ENCODE data around the gene IPMK. TPM values are rescaled to one million over a fixed set of nuclear protein-coding genes. Genes with fewer than 3 reads are reported as not detected.

The IPMK gene
- total RNA-seq, 1 experiment from 2014 or later = 10.9 TPM

DNA sequence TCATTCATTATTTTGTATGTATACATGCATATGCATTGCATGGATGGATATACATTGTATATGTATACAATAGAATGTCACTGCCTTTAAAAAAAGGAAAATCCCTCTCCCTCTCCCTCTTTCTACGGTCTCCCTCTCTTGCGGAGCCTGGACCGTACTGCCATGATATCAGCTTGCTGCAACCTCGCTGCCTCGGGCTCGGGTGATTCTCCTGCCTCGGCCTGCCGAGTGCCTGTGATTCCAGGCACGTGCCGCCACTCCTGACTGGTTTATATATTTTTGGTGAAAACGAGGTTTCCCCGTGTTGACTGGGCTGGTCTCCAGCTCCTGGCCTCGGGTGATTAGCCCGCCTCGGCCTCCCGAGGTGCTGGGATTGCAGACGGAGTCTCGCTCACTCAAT lies 24.4 kb downstream of the IPMK start (continued):
- TF ChIP-seq, protein P1, sequence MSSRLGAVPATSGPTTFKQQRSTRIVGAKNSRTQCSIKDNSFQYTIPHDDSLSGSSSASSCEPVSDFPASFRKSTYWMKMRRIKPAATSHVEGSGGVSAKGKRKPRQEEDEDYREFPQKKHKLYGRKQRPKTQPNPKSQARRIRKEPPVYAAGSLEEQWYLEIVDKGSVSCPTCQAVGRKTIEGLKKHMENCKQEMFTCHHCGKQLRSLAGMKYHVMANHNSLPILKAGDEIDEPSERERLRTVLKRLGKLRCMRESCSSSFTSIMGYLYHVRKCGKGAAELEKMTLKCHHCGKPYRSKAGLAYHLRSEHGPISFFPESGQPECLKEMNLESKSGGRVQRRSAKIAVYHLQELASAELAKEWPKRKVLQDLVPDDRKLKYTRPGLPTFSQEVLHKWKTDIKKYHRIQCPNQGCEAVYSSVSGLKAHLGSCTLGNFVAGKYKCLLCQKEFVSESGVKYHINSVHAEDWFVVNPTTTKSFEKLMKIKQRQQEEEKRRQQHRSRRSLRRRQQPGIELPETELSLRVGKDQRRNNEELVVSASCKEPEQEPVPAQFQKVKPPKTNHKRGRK (CRISPR knock-in tag; IDR thresholded peaks at IDR 0.05; ENCODE audit: borderline replicate concordance) = no peak
- TF ChIP-seq ZNF232 (CRISPR knock-in tag; IDR thresholded peaks at IDR 0.05) (no peak), MYBL2 (CRISPR knock-in tag; IDR thresholded peaks at IDR 0.05) (no peak), GABPB1 (CRISPR knock-in tag; IDR thresholded peaks at IDR 0.05) (no peak), ATF1 (CRISPR knock-in tag; IDR thresholded peaks at IDR 0.05) (no peak)
- TF ChIP-seq, protein P2, sequence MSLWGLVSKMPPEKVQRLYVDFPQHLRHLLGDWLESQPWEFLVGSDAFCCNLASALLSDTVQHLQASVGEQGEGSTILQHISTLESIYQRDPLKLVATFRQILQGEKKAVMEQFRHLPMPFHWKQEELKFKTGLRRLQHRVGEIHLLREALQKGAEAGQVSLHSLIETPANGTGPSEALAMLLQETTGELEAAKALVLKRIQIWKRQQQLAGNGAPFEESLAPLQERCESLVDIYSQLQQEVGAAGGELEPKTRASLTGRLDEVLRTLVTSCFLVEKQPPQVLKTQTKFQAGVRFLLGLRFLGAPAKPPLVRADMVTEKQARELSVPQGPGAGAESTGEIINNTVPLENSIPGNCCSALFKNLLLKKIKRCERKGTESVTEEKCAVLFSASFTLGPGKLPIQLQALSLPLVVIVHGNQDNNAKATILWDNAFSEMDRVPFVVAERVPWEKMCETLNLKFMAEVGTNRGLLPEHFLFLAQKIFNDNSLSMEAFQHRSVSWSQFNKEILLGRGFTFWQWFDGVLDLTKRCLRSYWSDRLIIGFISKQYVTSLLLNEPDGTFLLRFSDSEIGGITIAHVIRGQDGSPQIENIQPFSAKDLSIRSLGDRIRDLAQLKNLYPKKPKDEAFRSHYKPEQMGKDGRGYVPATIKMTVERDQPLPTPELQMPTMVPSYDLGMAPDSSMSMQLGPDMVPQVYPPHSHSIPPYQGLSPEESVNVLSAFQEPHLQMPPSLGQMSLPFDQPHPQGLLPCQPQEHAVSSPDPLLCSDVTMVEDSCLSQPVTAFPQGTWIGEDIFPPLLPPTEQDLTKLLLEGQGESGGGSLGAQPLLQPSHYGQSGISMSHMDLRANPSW (CRISPR knock-in tag; conservative IDR thresholded peaks at IDR 0.05; ENCODE audit: low read depth) = no peak

DNA sequence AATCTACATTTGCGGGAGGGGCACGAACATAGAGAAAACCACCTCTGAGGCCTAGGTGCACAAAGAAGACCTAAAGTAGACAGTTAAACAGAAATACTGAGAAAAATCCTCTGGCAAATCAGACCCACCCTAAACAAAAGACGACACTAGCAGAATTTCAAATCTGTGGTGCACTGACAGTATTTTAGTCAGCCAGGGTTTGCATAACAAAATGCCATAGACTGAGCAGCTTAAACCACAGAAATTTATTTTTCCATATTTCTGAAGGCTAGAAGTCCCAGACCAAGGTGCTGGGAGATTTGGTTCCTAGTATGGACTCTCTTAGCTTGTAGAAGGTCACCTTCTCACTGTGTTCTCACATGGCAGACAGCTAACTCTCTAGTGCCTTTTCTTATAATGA lies 26.3 kb downstream of the IPMK start:
- Mint-ChIP-seq H3K36me3 (peaks cover 34% of the 10 kb centered on the region), H3K4me1 (peaks cover 27% of the 10 kb centered on the region), H3K9me3 (peaks cover 18% of the 10 kb centered on the region), H3K27ac (no peak overlapping the region), H3K27me3 (ENCODE audit: low read depth) (no peaks in the 10 kb centered on the region), H3K4me3 (no peak overlapping the region)
- no peak for DNase-seq (ENCODE audit: low spot score)
- POLR2A ChIA-PET = no interaction called here
- no peak for ATAC-seq
- CTCF ChIA-PET = no interaction called here
- TF ChIP-seq ETV6 (CRISPR knock-in tag; IDR thresholded peaks at IDR 0.05) = no peak
- no peak for TF ChIP-seq FOXJ3 (CRISPR knock-in tag; IDR thresholded peaks at IDR 0.05; ENCODE audit: borderline replicate concordance)
- TF ChIP-seq, protein P3, sequence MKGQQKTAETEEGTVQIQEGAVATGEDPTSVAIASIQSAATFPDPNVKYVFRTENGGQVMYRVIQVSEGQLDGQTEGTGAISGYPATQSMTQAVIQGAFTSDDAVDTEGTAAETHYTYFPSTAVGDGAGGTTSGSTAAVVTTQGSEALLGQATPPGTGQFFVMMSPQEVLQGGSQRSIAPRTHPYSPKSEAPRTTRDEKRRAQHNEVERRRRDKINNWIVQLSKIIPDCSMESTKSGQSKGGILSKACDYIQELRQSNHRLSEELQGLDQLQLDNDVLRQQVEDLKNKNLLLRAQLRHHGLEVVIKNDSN (CRISPR knock-in tag; IDR thresholded peaks at IDR 0.05) = no peak
- TF ChIP-seq, protein P4, sequence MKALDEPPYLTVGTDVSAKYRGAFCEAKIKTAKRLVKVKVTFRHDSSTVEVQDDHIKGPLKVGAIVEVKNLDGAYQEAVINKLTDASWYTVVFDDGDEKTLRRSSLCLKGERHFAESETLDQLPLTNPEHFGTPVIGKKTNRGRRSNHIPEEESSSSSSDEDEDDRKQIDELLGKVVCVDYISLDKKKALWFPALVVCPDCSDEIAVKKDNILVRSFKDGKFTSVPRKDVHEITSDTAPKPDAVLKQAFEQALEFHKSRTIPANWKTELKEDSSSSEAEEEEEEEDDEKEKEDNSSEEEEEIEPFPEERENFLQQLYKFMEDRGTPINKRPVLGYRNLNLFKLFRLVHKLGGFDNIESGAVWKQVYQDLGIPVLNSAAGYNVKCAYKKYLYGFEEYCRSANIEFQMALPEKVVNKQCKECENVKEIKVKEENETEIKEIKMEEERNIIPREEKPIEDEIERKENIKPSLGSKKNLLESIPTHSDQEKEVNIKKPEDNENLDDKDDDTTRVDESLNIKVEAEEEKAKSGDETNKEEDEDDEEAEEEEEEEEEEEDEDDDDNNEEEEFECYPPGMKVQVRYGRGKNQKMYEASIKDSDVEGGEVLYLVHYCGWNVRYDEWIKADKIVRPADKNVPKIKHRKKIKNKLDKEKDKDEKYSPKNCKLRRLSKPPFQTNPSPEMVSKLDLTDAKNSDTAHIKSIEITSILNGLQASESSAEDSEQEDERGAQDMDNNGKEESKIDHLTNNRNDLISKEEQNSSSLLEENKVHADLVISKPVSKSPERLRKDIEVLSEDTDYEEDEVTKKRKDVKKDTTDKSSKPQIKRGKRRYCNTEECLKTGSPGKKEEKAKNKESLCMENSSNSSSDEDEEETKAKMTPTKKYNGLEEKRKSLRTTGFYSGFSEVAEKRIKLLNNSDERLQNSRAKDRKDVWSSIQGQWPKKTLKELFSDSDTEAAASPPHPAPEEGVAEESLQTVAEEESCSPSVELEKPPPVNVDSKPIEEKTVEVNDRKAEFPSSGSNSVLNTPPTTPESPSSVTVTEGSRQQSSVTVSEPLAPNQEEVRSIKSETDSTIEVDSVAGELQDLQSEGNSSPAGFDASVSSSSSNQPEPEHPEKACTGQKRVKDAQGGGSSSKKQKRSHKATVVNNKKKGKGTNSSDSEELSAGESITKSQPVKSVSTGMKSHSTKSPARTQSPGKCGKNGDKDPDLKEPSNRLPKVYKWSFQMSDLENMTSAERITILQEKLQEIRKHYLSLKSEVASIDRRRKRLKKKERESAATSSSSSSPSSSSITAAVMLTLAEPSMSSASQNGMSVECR (CRISPR knock-in tag; IDR thresholded peaks at IDR 0.05; ENCODE audit: borderline replicate concordance) = no peak
- no peak for TF ChIP-seq JAZF1 (CRISPR knock-in tag; IDR thresholded peaks at IDR 0.05)
- no peak for TF ChIP-seq ZNF317 (CRISPR knock-in tag; IDR thresholded peaks at IDR 0.05; ENCODE audit: borderline replicate concordance, low read depth)
- no peak for TF ChIP-seq ELF4 (CRISPR knock-in tag; IDR thresholded peaks at IDR 0.05; ENCODE audit: low read depth)
- no peak for TF ChIP-seq SP1 (CRISPR knock-in tag; conservative IDR thresholded peaks at IDR 0.05)
- TF ChIP-seq MYBL2 (CRISPR knock-in tag; IDR thresholded peaks at IDR 0.05) = no peak
- TF ChIP-seq, protein P5, sequence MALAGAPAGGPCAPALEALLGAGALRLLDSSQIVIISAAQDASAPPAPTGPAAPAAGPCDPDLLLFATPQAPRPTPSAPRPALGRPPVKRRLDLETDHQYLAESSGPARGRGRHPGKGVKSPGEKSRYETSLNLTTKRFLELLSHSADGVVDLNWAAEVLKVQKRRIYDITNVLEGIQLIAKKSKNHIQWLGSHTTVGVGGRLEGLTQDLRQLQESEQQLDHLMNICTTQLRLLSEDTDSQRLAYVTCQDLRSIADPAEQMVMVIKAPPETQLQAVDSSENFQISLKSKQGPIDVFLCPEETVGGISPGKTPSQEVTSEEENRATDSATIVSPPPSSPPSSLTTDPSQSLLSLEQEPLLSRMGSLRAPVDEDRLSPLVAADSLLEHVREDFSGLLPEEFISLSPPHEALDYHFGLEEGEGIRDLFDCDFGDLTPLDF (CRISPR knock-in tag; IDR thresholded peaks at IDR 0.05) = no peak
- TF ChIP-seq ZNF423 (CRISPR knock-in tag; IDR thresholded peaks at IDR 0.05) = no peak
- TF ChIP-seq ZBTB21 (CRISPR knock-in tag; IDR thresholded peaks at IDR 0.05; ENCODE audit: borderline replicate concordance) = no peak
- TF ChIP-seq, protein P6, sequence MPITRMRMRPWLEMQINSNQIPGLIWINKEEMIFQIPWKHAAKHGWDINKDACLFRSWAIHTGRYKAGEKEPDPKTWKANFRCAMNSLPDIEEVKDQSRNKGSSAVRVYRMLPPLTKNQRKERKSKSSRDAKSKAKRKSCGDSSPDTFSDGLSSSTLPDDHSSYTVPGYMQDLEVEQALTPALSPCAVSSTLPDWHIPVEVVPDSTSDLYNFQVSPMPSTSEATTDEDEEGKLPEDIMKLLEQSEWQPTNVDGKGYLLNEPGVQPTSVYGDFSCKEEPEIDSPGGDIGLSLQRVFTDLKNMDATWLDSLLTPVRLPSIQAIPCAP (CRISPR knock-in tag; IDR thresholded peaks at IDR 0.05) = no peak
- TF ChIP-seq TCF7 (CRISPR knock-in tag; IDR thresholded peaks at IDR 0.05; ENCODE audit: low read depth) = no peak
- TF ChIP-seq, protein P7, sequence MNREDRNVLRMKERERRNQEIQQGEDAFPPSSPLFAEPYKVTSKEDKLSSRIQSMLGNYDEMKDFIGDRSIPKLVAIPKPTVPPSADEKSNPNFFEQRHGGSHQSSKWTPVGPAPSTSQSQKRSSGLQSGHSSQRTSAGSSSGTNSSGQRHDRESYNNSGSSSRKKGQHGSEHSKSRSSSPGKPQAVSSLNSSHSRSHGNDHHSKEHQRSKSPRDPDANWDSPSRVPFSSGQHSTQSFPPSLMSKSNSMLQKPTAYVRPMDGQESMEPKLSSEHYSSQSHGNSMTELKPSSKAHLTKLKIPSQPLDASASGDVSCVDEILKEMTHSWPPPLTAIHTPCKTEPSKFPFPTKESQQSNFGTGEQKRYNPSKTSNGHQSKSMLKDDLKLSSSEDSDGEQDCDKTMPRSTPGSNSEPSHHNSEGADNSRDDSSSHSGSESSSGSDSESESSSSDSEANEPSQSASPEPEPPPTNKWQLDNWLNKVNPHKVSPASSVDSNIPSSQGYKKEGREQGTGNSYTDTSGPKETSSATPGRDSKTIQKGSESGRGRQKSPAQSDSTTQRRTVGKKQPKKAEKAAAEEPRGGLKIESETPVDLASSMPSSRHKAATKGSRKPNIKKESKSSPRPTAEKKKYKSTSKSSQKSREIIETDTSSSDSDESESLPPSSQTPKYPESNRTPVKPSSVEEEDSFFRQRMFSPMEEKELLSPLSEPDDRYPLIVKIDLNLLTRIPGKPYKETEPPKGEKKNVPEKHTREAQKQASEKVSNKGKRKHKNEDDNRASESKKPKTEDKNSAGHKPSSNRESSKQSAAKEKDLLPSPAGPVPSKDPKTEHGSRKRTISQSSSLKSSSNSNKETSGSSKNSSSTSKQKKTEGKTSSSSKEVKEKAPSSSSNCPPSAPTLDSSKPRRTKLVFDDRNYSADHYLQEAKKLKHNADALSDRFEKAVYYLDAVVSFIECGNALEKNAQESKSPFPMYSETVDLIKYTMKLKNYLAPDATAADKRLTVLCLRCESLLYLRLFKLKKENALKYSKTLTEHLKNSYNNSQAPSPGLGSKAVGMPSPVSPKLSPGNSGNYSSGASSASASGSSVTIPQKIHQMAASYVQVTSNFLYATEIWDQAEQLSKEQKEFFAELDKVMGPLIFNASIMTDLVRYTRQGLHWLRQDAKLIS (CRISPR knock-in tag; IDR thresholded peaks at IDR 0.05; ENCODE audit: borderline replicate concordance) = no peak

All from WTC11 (cell line).